Measurements from ENCODE around the gene TFPI2. TPM values are rescaled to one million over a fixed set of nuclear protein-coding genes. Genes with fewer than 3 reads are reported as not detected.
"Not testable (repeated sequence)": the region's sequence is repeated elsewhere in the genome, so short reads cannot be mapped to it uniquely, and the experiment has no call there.

TFPI2 gene, protein sequence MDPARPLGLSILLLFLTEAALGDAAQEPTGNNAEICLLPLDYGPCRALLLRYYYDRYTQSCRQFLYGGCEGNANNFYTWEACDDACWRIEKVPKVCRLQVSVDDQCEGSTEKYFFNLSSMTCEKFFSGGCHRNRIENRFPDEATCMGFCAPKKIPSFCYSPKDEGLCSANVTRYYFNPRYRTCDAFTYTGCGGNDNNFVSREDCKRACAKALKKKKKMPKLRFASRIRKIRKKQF
- total RNA-seq, result 4.1 TPM

DNA sequence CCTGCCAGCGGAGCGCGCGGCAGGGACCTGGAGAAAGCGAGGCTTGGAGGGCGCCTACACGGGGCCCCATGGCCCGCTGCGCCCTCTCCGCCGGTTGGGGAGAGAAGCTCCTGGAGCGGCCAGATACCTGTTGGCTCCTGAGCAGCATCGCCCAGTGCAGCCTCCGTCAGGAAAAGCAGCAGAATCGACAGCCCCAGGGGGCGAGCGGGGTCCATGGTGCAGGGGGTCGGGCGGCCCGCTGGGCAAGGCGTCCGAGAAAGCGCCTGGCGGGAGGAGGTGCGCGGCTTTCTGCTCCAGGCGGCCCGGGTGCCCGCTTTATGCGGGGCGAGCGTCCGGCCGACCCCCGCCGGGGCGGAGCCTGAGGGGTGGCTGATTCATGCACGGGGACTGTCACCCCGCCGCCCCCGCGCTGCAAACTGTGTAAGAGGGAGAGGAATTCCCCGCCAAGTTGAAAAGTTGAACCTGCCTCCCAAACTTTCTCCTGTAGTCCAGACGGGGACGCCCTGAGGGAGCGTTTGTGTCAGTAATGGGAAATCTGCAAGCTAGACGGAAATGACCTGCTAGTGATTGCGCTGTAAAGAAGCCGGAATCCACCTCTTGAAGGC is at the start of gene TFPI2:
TSS of gene TFPI2 (minus strand) at position 290 of the 605 bp plus-strand sequence. CDS start at position 215, 75 bp downstream.
- intact Hi-C loops (cut with DNase I), result no loop called here
- no peak for DNase-seq (ENCODE audit: low spot score)
- ATAC-seq, result peak; percentile 62

DNA sequence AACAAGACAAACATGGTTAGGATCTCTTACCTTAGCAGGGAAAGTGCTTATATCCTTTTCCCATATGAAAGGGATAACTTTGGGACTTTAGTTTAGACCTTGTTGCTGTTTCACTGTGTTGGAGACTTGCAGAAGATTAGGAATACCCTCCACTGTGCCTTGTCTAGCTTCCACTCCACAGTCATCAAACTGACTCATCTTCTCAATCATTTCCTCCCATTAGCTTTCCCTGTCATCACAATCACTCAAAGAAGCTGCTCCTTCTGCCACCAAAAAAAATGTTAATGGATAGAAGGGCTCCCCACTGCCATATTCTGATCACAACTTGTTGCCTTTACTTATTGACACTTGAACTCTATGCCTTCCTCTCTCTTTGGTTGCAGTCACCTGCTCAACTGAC is 47.7 kb upstream of the TFPI2 start:
- DNase-seq (ENCODE audit: low spot score), result no peak
- no peak for ATAC-seq
- intact Hi-C loops (cut with DNase I), result no loop called here

DNA sequence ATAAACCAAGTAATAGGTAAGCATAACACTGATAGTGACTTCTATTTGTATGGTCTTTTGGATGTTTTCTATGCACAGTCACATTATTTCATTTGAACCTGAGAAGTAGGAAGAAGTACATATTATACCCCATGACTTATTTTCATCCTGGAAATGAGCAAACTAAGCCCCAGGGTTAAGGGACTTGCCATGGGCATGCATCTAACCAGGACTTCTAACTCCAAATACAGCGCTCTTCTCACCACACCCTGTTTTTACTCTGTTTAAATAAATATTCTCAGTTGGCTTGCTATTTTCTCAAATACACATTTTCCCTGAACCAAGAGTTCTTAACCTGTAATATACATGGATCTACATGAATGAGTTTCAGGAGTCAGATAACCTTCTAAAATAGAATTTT is 47.3 kb upstream of the TFPI2 start:
- intact Hi-C loops (cut with DNase I), result no loop called here
- no peak for ATAC-seq
- no peak for DNase-seq (ENCODE audit: low spot score)

DNA sequence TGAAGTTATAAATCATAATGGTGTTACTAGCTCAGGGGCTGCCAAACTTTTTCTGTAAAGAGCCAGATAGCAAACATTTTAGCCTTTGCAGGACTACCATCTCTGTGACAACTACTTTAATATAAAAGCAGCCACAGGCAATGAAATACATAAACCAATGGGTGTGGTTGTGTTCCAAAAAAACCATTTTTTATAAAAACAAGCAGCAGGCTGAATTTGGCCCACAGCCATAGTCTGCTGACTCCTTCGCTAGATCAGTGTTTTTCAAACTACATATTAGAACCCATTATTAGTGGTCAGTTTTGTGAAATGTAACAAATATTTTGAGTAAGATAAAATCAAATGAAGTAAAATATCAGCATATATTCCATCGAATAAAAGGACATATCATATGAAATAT is 44.5 kb upstream of the TFPI2 start:
- DNase-seq (ENCODE audit: low spot score), result peak; percentile 61
- no peak for ATAC-seq
- intact Hi-C loops (cut with DNase I), result no loop called here

DNA sequence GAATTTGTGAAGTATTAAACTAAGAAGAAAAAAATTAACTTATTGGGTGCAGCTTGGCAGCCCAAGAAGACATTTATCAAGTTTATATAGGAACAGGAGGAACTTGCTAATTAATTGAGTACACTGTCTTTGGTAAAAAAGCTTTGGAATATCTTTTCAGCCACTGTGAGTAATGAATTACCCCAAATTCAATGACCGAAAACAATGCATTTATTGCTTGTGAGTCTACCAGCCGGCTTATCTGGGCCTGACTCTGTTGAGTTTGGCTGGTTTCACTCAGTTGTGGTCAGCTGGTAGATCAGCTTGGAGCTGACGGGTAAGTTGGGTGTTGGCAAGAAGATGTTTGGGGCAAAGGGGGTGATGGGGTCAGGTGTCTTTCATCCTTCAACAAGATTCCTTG is 42.6 kb upstream of the TFPI2 start:
- DNase-seq (ENCODE audit: low spot score), result no peak
- no peak for ATAC-seq
- intact Hi-C loops (cut with DNase I), result no loop called here

DNA sequence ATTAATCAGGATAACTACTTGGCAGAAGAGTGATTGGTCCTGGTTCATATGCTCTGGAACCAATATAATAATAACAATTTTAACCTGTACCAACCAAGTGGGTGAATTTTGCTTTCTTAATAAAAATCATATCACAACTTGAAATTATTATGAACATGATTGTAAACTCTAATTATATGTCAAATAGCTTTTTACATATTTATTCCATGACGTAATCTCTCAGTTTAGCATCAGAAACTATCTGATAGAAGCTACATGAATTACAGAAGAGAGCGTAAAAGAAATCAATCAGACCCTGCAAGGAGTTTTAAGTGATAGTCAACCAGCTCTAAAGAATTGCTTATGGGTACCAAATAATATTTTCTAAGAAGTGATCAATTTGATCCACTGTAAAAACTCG is 41.1 kb upstream of the TFPI2 start:
- DNase-seq (ENCODE audit: low spot score) (no peak), ATAC-seq (no peak)
- intact Hi-C loops (cut with DNase I), result no loop called here

DNA sequence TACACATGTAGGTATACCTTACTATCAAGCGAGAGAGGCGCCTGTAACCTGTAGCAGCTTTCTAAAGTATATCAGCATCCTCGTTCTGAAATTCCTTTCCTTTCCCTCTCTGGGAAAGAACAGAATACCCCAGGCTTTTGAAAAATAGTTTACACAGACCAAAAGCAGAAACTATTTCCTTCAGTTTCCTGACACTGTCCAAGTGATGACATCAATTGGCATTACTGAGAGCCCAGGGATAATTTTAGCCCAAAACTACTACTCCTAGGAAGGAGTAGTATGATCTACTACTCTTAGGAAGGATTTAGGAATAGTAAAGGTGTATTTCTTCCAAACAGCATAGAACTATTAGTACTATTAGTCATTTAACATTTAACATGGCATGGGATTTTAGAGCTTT is 37.0 kb upstream of the TFPI2 start:
- DNase-seq (ENCODE audit: low spot score) (no peak), ATAC-seq (peak; percentile 79)
- intact Hi-C loops (cut with DNase I), result loop anchor here (5.0 kb wide), 1 partner anchor 550 kb away; no protein-coding TSS in a partner anchor

DNA sequence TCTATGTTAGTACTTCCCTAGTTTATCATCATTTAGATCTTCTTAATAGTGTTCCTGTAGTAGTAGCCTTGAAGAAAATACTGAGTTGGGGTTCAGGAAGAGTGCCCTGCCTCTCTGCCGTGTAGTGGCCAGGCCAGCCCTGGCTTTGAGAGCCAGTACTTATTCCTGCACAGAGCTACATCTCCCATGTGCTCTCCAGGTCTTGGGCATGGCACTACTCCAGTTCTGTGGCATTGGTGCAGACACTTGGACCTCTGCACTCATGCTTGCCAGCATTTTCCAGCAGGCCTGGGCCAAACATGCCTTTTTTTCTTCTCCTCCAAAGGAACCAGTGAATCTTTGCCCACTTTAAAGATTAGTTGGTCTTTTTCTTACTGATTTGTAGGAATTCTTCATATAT is 36.2 kb upstream of the TFPI2 start:
- intact Hi-C loops (cut with DNase I), result loop anchor here (5.0 kb wide), 1 partner anchor 549 kb away; no protein-coding TSS in a partner anchor
- DNase-seq (ENCODE audit: low spot score) (no peak), ATAC-seq (no peak)

DNA sequence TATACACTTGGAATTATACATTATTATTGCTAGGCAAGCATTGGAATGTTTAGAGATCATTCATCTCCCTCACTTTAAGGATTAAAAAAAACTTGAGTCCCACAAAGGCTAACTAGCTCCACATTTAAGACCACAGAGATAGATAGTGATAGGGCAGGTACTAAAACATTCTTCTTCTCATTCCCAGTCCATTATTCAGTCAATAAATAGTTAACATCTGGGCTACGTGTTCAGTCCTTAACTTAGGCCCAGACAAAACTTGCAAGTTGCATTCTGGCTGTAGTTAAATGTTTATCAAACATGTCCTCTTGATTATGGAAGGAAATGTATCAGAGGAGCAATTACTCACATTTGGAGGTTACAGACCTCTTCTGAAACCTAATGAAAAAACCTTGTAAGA is 33.4 kb upstream of the TFPI2 start:
- ATAC-seq (no peak), DNase-seq (ENCODE audit: low spot score) (no peak)
- intact Hi-C loops (cut with DNase I), result no loop called here

DNA sequence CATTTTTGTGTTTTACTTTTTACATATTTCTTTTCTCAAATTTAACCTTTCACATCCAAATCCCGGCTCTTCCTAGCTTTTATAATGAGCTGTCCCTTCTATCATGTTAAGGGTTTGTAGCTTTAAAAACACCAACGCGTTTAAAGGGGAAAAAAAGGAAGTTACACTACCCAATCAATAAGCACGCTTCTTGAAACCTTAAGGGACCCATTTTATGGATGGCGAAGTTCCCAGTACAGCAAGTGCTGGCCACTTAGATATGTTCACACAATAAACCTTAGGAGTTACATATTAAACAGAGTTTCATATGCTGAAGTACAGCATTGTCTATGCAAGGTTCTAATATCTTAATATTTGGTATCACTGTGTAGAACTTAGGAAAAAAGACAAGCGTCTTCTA is 32.7 kb upstream of the TFPI2 start:
- intact Hi-C loops (cut with DNase I), result no loop called here
- ATAC-seq (peak; percentile 42), DNase-seq (ENCODE audit: low spot score) (no peak)

DNA sequence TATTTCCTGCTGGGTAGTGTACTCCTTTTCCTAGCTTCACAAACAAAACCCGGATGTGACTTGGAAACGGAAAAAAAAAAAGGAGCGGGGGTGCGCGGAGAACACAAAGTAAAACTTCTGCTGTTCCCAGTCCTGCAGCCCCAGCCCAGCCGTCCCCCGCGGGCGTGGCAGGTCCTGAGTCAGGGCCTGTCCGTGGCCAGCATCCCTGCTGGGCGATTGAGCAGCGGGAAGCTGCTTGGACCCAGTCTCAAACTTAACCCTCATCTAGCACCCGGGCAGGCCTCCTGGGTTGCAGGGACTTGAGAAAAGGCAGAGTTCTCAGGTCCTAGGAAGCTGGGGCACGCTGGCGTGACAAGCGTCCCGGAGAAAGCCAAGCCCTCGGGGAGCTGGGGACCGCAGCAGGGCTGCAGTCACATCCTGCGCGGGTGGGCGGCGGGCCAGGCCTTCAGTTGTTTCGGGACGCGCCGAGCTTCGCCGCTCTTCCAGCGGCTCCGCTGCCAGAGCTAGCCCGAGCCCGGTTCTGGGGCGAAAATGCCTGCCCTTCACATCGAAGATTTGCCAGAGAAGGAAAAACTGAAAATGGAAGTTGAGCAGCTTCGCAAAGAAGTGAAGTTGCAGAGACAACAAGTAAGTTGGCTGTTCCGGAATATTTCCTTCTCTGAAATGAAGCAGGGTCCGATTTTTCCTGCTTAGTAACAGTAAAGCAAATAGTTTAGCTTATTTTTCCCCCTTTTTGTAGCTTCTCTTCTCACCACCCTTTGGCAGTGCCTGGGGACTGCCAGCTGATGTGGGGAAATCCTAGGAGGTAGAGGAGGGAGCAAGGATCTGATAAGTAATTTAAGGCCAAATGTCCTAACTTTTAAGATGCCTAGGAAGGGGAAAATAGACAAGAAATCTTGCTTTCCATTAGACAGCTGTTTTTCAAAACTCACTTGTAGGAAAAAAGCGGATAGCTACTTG is 31.3 kb upstream of the TFPI2 start, which contains the start of gene GNG11:
TSS of gene GNG11 (plus strand) at position 129 of the 960 bp plus-strand sequence. CDS start at position 532, 403 bp downstream.
- peak; percentile 92 for ATAC-seq
- intact Hi-C loops (cut with DNase I), result no loop called here

DNA sequence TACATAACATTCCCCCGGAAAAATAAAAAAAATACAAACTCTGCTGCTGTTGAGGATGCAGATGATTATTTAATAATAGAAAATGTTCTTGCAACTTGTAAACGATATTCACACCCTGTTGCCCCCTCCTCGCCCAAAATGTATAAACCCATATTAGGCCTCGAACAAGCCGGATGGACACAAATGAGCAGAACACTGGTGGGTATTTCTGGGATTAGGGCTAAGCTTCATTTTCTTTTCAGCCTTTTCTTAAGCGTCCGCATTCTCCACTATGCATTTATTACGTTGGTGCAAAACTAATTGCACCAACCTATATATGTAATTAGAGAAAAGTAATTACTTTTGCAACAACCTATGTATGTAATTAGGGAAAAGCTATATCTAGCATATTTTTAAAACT is 30.6 kb upstream of the TFPI2 start:
- ATAC-seq, result peak; percentile 18
- intact Hi-C loops (cut with DNase I), result no loop called here
- no peak for DNase-seq (ENCODE audit: low spot score)

More for the DNA sequence above, 31.3 kb upstream of the TFPI2 start, which contains the start of gene GNG11:
- DNase-seq (ENCODE audit: low spot score), result peak; percentile 88

DNA sequence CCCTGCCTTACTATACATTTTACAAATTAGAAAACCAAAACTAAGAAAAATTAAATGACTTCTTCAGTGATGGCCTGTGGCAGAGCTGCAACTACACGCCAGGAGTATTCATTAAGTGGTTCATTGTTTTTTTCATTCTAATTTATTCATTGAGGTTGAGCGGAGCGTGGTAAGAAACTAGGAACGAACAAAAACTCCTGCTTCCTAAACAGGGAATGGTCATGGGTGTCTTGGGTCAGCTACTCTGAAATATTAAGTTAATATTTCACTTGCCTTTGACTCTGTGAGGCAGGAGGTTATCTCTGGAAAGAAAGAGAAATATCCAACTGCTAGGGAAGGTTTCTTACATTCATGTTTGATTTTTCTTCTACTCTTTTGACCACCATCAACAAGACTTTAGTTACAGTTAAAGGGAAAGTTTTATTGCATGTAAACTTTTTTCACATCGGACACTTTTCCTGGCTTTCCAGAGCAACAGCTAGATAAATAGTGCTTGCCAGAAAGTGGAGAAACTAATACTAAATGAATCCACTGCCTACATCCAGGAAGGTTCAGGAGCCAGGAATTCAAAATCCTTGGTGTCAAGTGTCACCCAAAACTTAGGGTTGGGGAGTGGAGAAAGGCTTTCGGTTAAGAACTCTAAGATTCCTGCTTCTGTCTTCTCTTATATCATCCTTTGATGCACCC is 30.1 kb upstream of the TFPI2 start:
- ATAC-seq (no peak), DNase-seq (ENCODE audit: low spot score) (no peak)
- intact Hi-C loops (cut with DNase I), result no loop called here

DNA sequence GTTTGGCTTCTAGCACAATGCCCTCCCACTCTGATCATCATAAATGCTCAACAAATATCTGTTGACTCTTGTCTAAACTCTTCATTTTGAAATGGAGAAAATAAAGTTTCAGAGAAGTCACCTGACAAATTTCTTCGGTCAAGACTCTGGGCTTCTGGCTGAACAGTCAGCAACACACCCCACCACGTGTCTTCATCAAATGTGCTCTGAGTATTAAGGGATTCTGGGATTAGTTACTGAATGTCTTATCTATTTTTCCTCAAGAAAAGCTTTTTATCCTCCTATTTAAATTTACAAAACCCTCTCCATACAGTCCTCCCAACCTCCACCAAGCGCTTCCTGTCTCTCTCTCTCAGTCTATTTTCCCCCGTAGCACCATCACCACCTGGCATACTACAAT is 25.8 kb upstream of the TFPI2 start:
- DNase-seq (ENCODE audit: low spot score); intact Hi-C loops (cut with DNase I): not testable (repeated sequence)
- ATAC-seq, result peak; percentile 66

DNA sequence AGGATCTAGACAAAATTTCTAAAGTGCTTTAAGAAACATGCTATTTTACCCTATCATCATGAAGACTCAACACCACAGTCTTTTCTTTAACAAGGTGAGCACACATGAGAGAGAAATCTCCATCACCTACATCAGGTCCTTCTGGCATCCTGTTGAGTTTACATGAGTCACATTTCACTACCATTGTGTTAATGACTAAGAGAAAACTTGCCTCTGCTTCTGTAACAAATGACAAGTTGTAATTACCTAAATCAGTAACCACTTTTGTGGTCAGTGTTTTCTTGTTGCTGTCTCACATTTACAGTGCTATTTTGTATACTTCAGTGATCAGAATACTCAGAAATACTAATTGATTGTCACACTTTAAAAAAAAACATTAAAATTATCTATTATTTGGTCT is 25.3 kb upstream of the TFPI2 start:
- intact Hi-C loops (cut with DNase I); ATAC-seq; DNase-seq (ENCODE audit: low spot score): not testable (repeated sequence)

DNA sequence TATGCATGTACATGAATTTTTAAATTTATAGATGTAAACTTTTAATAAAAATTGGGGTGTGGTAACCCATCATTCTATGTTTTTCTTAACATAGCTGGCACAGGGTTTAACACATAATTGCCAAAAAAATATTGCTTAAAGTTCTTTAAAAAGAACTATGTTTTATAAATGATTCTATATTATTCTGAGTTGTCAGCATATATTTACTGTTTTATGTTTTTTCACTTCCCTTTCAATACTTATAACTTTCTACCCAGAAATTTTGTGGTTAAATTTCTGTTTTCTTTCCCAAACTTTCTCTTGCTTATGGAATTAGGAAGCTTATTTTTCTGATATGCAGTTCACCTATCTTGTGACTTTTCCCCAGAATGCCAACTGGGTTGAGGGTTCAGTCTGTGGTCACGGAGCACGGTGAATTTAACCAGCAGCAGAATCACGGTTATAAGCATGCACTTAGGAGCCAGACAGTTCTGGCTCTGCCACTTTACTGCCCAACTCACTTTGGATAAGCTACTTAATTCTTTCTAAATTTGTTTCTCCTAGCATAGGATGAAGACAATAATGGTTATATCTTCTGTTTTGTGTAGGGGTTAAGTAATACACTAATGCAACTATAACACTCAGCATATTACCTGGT is 24.8 kb upstream of the TFPI2 start:
- intact Hi-C loops (cut with DNase I); ATAC-seq; DNase-seq (ENCODE audit: low spot score): not testable (repeated sequence)

DNA sequence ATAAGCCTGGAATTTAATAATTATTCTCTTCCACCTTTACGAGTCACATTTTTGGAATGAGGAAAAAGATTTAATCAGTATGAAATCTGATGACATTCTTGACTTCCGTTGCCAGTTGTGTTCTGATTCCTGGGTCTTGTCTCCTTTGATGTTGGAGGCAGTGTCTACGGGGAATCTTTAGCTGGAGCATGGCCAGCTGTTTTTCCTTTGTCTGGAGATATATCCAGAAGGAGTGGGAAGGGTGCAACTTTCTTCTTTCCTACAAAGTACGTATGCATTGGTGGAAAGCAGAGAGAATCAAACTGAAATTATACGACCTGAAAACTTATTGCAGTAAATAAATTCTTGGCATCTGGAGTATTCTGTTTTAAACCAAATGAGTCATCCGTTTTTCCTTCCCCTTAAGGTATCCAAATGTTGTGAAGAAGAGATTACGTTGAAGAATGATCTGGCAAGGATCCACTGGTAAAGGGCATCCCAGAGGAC is 24.1 kb upstream of the TFPI2 start:
- ATAC-seq (peak; percentile 53), DNase-seq (ENCODE audit: low spot score) (no peak)
- intact Hi-C loops (cut with DNase I), result no loop called here

DNA sequence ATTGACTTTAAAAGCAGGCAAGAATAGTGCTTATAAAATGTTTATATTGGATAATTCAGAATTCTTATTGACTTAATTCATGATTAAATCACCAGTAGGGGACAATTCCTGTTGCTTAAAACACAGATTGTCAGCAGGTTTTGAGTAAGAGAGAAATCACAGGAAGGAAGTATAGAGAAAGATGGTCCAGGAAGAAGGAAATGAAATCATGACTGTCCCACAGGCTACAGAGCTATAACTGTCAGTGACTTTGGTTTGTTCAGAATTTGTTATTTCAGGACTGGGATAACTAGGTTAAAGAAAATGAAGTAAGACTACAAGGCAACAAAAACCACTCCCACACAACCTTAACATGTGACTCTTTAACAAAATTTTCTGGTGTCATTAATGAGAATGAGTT is 22.6 kb upstream of the TFPI2 start:
- ATAC-seq (no peak), DNase-seq (ENCODE audit: low spot score) (no peak)
- intact Hi-C loops (cut with DNase I), result no loop called here
